Left ventricle myocardium superior (tissue), 1 donor: ENCODE data around the gene MED13L. TPM values are rescaled to one million over a fixed set of nuclear protein-coding genes. Genes with fewer than 3 reads are reported as not detected.

Experiments used
- ATAC-seq: fragments of 200-7000 bp; cut with Tn5 transposase; one replicate; pipeline ENCODE4 v1.9.1; 2020; ENCODE audit warnings: mild to moderate bottlenecking, moderate library complexity
- DNase-seq: peaks from one replicate; pipeline ENCODE4 v3.0.0-alpha.2; 2020
- intact Hi-C: fragments of 100-400 bp; cut with micrococcal nuclease; formaldehyde crosslinking; loops from one replicate; pipeline ENCODE4 v1.11.0; 2022
- total RNA-seq: library from RNA; stranded (reverse); fragmentation: NEBNext Ultra II Directional; extraction: Animal tissue kit (Norgen Biotek cat#: 25700); gene quantifications from one replicate; pipeline ENCODE4 v1.2.1, GENCODE V29; 2021
- donor health status: DM: no; HTN: yes; CAD: no; lungs with severe emphysema.

MED13L gene
- total RNA-seq, 1 donor from 2014 or later, result 64.0 TPM

DNA sequence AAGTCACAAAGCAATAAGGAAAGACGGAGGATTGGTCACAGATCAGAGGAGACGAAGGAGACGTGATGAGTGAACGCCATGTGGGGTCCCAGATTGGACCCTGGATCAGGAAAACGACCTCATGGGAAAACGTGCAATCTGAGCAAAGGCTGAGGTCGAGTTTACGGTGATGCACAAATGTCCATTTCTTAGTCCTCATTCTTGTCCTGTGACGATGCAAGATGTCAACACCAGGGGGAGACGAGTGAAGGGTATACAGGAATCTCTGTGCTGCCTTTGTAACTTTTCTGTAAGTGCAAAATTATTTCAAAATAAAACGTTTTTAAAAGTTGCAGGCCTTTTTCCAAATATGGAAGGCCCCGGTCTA lies 329.8 kb downstream of the MED13L start:
- DNase-seq (no peak), ATAC-seq (no peak)
- intact Hi-C loops, result no loop called here

DNA sequence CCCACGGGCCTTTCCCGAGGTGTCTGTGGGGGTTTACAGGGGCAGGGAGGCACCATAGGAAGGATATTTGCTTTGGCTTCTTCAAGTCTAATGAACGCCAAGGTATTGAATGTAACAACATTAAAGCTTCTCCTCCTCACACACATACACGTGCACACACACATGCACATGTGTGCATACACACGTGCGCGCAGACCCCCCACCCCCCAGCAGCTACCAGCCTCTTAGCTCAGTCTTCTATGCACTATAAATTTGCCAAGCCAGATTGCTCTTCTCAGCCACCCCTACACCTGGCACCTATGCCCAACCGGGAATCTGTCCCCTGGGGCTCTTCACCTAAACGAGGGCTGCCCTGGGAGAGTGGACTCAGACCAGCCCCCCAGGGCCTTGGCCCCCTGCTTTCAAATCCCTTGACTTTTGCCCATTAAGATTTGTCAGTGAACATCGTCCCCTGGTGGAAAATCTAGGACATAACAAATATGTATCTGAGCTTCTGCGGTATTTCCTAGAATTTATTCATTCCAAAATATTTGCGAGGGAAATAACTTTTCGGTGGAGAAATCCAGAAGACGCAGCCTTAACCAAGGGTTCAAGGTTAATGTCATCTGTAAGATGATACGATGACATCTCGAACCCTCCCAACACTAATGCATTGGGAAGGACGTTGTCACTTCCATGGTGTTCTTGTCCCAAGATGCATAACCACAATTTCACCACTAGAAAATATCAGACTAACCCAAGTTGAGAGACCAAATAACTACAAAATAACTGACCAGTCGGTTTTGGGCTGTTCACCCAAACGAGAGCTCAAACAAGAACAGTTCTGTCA lies 330.4 kb downstream of the MED13L start:
- DNase-seq (no peak), ATAC-seq (no peak)
- intact Hi-C loops, result no loop called here

DNA sequence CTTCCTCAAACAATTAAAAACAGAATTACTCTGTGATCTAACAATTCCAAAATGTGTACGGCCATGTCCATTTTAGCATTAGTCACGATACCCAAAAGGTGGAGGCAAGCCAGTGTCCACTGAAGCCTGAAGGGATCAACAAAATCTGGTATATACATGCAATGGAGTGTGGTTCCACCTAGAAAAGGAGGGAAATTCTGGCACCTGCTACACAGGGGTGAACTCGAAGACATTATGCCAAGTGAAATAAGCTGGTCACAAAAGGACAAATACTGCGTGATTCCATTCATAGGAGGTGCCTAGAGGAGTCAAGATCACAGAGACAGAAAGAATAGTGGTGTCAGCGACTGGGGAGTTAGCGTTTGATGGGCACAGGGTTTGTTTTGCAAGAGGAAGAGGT lies 331.4 kb downstream of the MED13L start:
- ATAC-seq (no peak), DNase-seq (no peak)
- intact Hi-C loops, result no loop called here

DNA sequence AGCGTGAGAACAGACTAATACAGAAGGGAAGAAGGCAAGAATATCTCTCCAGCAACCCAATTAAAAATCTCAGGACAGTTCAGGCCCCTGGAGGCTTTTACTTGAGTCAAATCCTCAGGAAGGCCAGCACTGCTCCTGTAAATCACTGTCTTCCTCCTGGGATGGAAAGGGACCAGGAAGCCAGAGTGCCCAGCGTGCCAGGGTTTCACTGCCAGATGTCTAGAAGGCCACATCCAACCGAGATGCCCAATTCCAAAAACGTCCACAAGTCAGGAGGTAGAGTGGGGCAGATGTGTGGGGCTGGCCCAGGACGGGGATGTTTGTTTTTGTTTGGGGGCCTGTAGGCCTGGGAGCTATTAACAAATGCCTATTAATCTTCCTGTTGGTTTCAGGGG lies 332.0 kb downstream of the MED13L start:
- intact Hi-C loops, result no loop called here
- ATAC-seq, result no peak
- DNase-seq, result no peak

DNA sequence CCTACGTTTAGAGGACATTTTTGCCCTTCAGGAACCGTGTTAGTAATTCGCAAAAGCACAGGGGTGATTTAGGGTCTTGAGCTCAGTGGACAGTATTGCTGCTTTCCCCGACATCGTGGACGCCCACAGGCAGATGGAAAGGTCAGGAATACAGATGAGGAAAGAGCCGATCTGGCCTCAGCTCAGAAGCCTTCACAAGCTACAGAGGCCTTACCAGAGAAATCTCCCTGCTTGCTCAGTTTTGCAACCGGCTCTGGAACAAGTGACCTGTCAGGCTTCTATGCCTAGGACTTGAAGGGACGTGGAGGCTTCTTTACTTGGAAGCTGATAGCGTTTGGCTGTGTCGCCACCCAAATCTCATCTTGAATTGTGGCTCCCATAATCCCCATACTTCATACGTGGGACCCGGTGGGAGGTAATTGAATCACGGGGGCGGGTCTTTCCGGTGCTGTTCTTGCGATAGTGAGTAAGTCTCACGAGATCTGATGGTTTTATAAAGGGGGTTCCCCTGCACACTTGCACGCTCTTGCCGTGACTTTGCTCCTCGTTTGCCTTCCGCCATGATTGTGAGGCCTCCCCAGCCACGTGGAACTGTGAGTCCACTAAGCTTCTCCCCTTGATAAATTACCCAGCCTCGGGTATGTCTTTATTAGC lies 332.5 kb downstream of the MED13L start:
- intact Hi-C loops, result no loop called here
- ATAC-seq (no peak), DNase-seq (no peak)

DNA sequence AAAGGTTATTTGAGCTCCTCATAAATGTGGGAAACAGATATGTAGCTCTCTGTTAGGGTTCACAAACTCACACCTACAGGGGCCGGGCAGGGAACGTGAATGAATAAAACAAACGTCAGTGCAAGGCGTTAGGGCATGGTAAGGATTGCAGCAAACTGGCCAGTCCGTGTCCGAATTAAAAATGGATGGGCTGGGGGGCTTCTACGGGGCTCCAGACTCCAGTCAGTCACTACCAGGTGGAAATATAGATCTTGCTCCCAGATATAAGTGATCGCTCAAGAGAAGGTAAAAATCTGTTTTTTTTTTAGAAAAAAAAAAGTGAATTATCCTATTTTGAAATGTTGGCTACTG lies 333.1 kb downstream of the MED13L start:
- DNase-seq, result no peak
- intact Hi-C loops, result no loop called here
- ATAC-seq, result no peak

DNA sequence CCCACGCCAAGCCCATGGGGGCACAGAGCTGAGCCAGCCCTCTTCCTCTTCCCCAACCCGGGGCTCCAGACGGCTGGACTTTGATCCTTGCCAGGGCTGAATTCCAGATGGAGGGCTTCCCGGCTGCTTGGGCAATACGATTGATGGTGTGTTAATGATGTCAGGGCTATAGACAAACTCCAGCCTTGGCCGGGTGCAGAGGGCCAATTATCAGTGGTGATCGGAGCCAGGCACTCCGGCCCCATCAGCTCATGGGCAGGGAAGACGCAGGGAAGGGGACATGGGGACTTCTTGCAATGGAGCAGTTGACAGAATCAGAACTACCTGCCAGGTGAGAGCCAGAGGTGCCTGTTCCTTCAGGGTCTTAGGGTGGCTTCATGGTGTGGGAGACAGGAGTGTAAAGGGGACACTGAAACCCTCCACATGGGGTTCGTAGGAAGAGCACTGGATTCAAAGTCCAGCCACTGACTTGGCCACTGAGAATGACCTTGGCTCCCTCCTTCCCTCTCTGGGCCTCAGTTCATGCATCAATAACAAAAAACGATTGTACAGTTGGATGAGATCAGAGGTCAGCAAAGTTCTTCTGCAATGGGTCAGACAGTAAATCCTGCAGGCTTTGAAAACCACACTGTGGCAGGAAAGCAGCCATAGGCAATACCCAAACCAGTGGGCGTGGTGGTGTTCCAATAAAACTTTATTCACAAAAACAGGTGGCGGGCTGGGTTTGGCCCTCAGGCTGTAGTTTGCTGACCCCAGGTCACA lies 333.7 kb downstream of the MED13L start:
- DNase-seq (peak; percentile 54), ATAC-seq (no peak)
- intact Hi-C loops, result no loop called here

DNA sequence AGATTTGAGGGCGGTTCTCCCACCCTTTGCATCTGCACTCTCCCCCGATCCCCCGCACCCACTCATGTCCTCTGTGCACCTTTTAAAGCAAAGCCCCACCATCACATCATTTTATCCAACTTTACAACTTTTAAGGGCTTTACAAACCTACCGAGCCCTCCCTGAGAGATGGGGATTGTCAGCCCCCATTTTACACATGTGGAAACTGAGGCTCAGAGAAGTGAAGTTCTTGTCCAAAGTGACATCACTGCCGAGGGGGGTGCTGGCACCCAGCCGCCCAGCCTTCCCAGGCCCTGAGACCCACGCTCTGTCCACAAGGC lies 334.2 kb downstream of the MED13L start:
- intact Hi-C loops, result no loop called here
- DNase-seq (no peak), ATAC-seq (no peak)

DNA sequence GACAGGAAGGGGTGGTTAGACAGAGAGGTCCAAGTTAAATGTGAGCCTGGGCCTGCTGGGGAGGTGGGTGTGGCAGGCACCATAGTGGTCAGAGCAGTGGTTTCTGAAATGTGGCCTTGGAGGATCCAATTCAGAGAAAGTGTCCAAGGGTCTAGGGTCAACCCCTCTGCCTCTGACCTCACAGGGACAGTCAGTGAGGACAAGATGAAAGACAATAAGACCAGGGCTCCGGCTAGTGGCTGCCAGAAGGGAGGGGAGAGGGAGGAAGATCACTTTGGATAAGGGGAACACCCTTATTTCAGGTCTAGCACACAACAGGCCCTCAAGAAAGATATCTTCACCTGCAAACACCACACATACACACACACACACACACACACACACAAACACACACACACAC lies 335.1 kb downstream of the MED13L start:
- ATAC-seq (no peak), DNase-seq (no peak)
- intact Hi-C loops, result no loop called here

DNA sequence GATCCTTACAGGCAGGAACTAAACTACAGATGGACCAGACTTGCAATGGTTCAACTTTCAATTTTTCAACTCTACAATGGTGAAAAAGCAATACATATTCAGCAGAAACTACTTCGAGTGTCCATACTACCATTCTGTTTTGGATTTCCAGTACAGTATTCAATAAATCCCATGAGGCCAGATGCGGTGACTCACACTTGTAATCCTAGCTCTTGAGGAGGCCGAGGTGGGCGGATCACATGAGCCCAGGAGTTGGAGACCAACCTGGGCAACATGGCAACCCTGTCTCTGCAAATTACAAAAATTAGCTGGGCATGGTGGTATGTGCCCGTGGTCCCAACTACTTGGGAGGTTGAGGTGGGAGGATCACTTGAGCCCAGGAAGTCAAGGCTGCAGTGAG lies 336.1 kb downstream of the MED13L start:
- ATAC-seq (no peak), DNase-seq (no peak)
- intact Hi-C loops, result no loop called here

DNA sequence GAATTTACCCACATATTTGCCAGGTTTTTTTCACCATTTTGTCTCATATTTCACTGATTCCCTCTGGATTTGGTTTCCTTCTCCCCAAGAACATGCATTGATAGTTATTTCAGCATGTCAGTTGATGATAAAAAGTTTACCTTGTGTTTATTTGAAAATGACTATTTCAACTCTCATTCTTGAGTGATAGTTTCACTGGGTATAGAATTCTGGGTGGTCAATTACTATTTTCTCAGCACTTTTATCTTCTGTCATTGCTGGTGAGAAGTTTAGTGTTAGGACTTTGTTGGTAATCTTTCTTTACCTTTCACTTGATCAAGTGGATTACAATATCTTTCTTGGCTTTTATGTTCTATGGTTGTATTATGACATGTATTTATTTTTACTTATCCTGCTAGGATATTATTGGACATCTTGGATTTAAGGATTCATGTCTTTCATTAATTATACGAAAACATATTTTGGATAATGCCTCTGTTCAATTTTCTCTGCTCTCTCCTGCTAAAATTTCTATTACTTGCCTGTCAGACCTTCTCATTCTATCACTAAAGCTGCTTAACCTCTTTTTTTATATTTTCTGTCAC lies 338.6 kb downstream of the MED13L start:
- no peak for ATAC-seq
- intact Hi-C loops, result no loop called here
- DNase-seq, result no peak

DNA sequence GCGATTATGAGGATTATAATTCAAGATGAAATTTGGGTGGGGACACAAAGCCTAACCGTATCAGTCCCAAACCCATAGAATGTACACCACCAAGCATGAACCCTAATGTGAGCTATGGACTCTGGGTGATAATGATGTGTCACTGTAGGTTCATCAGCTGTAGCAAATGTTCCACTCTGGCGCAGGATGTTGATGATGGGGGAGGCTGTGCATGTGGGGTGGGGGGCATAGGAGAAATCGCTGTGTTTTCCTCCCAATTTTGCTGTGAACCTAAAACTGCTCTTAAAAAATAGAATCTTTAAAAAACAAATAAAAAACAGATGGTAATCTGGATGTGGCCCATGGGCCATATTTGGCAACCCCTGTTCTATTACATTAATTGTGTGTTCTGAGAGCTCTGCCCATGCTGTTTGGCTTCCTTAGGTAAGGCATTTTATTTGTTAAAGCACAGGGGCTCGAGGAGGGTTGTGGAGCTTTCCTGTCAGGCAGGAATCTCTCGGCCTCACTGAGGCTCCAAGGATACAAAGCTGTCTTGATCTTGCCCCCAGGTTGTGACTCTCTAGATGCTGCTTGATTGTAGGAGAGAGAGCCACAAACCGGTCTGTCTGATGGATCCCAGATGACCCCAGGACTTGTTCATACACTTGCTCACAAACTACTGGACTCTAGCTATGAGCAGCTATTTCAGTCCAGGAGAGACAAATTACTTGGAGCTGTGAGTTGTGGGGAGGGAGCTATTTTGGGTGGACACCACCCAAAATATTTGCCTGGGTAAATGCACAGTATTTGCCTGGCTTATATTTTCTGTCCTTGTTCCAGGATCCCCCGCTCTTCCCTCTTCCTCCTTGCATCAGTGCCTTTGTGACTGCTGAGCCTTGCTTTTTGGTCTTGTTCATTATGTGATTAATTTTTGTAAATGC lies 340.2 kb downstream of the MED13L start:
- intact Hi-C loops, result no loop called here
- DNase-seq (no peak), ATAC-seq (no peak)

DNA sequence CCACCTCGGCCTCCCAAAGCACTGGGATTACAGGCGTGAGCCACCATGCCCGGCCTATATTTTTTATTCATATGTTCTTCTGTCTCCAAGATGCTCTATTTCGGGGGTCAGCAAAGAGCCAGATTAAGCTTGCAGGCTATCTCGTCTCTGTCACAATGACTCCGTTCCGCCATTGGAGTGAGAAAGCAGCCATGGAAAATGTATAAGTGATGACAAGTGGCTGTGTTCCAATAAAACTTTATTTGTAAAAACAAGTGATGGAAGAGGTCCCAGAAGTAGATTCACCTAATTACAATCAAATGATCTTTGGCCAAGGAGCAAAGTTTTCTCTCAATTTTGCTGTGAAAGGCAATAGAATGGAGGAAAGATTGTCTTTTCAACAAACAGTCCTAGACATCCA lies 342.6 kb downstream of the MED13L start:
- no peak for DNase-seq
- ATAC-seq, result no peak
- intact Hi-C loops, result no loop called here

DNA sequence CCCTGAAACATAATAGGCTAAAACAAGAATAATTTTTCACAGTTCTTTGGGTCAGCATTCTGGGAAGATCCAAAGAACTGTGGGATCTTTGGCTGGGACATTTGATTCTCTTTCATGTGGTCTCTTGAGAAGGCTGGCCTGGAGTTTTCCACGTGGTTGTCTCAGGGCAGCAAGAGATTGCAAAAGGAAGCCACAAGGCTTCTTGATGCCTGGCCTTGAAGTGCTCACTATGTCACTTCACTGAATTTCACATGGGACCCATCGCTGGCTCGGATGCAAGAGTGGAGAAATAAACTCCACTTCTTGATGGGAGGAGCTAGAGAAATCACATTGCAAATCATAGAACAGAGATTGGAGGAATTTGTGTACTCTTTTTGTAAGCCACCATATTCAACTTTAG lies 343.4 kb downstream of the MED13L start:
- DNase-seq, result no peak
- intact Hi-C loops, result no loop called here

DNA sequence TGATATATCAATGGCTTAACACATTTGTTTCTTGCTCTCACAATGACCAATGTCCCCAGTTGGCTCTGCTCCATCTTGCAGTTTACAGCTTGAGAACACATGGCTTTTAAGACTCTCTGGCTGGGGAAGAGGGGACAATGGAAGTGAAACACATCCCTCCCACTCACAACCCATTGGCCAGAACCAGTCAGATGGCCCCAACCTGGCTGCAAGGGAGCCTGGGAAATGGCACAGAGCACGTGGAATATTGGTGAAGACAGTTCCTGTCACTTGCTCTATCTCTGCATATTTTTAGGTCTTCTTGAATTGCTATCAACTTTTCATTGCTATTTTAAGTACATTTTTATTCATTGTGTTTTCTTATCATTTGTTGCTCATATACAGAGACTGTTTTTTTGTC lies 345.4 kb downstream of the MED13L start:
- intact Hi-C loops, result no loop called here
- ATAC-seq, result no peak
- DNase-seq, result no peak

More for the DNA sequence above, 343.4 kb downstream of the MED13L start:
- ATAC-seq, result no peak

DNA sequence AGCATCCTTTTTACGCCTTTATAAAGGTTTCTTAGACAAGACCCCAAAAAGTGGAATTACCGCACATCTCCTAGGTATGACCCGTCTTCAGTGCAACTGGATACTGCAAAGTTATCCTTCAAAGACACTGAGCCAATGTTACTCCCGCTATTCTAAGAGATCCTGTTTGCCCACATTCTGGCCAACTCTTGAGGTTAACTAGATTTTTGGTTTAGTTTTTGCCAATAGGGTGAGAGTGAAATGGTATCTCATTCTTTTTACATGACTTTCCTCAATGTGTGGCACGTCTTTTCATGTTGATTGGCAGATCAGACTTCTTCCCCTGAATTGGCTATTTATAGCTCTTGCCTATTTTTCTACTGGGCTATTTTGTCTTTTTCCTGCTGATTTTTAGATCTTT lies 347.2 kb downstream of the MED13L start:
- no peak for DNase-seq
- no peak for ATAC-seq
- intact Hi-C loops, result no loop called here

DNA sequence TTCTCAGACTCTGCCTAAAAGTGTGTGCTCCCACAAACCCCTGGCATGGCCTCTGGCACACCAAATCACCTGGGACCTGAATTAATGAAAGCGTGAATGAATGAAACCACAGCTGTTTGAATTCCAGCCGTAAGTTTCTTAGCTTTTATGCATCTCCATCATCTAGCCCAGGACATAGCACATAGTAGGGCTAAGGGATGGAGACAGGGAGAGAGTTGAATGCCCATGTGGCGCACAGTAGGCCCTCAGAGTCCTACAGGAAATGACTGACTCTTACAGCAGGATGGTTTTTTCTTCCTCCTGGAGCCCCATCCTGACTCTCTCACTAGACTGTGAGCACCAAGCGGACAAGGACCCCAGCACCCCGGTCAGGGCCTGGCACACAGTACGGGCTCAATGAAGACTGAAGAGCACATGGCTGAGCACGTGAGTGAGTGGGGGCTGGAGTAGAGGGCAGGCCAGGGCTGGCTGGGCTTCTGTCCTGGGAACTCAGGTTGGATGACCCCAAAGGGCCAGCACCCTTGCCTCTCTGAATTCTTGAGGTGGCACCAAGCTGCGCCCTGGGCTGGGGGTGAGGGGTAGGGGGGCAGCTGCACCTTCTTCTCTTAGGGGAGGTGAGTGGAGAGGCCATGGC lies 351.3 kb downstream of the MED13L start:
- intact Hi-C loops, result no loop called here
- no peak for DNase-seq
- ATAC-seq, result no peak

DNA sequence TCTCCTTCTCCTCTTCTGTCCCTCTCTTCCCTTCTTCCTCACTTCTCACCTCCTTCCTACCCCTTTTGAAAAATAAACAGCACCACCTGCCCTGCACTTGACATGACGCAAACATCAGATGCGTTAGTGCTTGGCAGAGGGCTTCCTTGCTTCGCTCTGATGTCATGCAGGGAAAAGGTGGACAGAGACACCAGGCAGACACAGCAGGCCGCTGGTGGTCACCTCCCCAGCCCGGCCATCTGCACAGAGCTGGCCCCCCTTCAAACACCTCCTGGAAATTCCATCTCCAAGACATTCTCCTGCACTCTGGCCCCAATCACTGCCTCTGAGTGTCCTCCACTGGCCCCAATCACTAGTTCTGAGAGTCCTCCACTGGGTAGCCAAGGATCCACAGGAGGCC lies 353.6 kb downstream of the MED13L start:
- ATAC-seq (no peak), DNase-seq (no peak)
- intact Hi-C loops, result no loop called here
